ENCODE measurements around the gene HTR4.
A peak's percentile ranks its signal among the peaks of the same experiment; 100 is the strongest.
"Not testable (repeated sequence)": the region's sequence is repeated elsewhere in the genome, so short reads cannot be mapped to it uniquely, and the experiment has no call there.

The HTR4 gene

GRCh38 chr5:148653836-148654781 lies at the start of gene HTR4:
HTR4 (minus strand) TSS chr5:148654527; CDS start chr5:148637014, 17,513 bp downstream.
- peak within 1 kb of the TSS; percentile 14 for H3K4me3 ChIP-seq (ENCODE audit: low read depth, low read length)

- H3K4me3 ChIP-seq (ENCODE audit: low read depth, low read length) = no peak overlapping the region
These were observed 47.8 kb upstream of the HTR4 start for GRCh38 chr5:148702019-148702596.

- H3K4me3 ChIP-seq (ENCODE audit: low read depth, low read length) = no peak overlapping the region
These were observed 44.7 kb upstream of the HTR4 start for GRCh38 chr5:148699028-148699427.

GRCh38 chr5:148697809-148698196 lies 43.5 kb upstream of the HTR4 start:
- no peak overlapping the region for H3K4me3 ChIP-seq (ENCODE audit: low read depth, low read length)

GRCh38 chr5:148697180-148697808 lies 43.0 kb upstream of the HTR4 start:
- H3K4me3 ChIP-seq (ENCODE audit: low read depth, low read length) = no peak overlapping the region

GRCh38 chr5:148696187-148697036 lies 42.1 kb upstream of the HTR4 start:
- H3K4me3 ChIP-seq (ENCODE audit: low read depth, low read length) = no peak overlapping the region

- H3K4me3 ChIP-seq (ENCODE audit: low read depth, low read length) = no peak overlapping the region
These were observed 36.6 kb upstream of the HTR4 start for GRCh38 chr5:148690945-148691344.

- no peak overlapping the region for H3K4me3 ChIP-seq (ENCODE audit: low read depth, low read length)
These were observed 34.5 kb upstream of the HTR4 start for GRCh38 chr5:148688787-148689186.

- no peak overlapping the region for H3K4me3 ChIP-seq (ENCODE audit: low read depth, low read length)
These were observed 33.5 kb upstream of the HTR4 start for GRCh38 chr5:148687871-148688270.

- H3K4me3 ChIP-seq (ENCODE audit: low read depth, low read length) = no peak overlapping the region
These were observed 33.1 kb upstream of the HTR4 start for GRCh38 chr5:148687427-148687826.

- H3K4me3 ChIP-seq (ENCODE audit: low read depth, low read length) = no peak overlapping the region
These were observed 32.3 kb upstream of the HTR4 start for GRCh38 chr5:148686660-148687059.

- H3K4me3 ChIP-seq (ENCODE audit: low read depth, low read length) = no peak overlapping the region
These were observed 31.3 kb upstream of the HTR4 start for GRCh38 chr5:148685520-148686134.

GRCh38 chr5:148684528-148684927 lies 30.2 kb upstream of the HTR4 start:
- H3K4me3 ChIP-seq (ENCODE audit: low read depth, low read length) = no peak overlapping the region

GRCh38 chr5:148683651-148684050 lies 29.3 kb upstream of the HTR4 start:
- H3K4me3 ChIP-seq (ENCODE audit: low read depth, low read length) = no peak overlapping the region

GRCh38 chr5:148682058-148683026 lies 28.0 kb upstream of the HTR4 start:
- no peak overlapping the region for H3K4me3 ChIP-seq (ENCODE audit: low read depth, low read length)

- H3K4me3 ChIP-seq (ENCODE audit: low read depth, low read length) = no peak overlapping the region
These were observed 27.1 kb upstream of the HTR4 start for GRCh38 chr5:148681157-148682057.

- not testable (repeated sequence) for H3K4me3 ChIP-seq (ENCODE audit: low read depth, low read length)
These were observed 19.4 kb upstream of the HTR4 start for GRCh38 chr5:148673704-148674103.

GRCh38 chr5:148666353-148666752 lies 12.0 kb upstream of the HTR4 start:
- H3K4me3 ChIP-seq (ENCODE audit: low read depth, low read length) = no peak overlapping the region

All from iPS-11a (cell line).